ENCODE results near the gene AP1S1.

The AP1S1 gene

DNA sequence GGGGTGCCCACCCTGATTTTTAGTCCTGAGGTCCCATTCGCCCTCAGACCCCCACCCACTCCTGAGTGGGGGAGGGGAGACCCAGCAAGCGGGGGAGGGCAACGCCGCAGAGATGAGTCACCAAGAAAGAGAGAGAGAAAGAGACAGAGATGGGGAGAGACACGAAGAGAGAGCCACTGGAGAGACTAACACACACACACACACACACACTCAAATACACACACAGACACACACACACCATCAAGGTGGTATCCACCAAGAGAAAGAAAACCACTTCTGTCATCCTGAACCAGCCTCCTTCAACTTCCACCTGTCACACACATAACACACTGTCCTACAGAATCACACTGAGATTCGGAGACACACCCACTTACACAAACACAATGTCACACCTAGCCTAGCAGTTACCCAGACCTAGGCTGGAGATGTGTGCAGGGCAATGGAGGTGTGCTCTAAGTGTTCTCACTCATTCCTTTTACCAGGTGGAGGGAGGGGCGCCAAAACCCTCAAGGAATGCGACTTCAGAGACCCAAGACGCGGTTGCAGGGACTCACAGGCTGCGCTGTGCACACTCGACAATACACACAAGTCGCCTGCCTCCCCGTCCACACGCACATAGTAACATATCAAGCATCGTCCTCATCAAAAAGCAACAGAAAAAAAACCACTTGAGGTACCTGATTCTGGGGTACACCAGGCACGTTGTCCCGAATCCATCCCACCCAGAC lies 15.0 kb downstream of the AP1S1 start:
- no CpG with 5 or more reads among the region's 18 CpGs for WGBS (ENCODE audit: extremely low coverage, insufficient coverage, low lambda C conversion rate)
- no peak overlapping the region for H2BK120ac ChIP-seq (ENCODE audit: low read depth, low read length)

DNA sequence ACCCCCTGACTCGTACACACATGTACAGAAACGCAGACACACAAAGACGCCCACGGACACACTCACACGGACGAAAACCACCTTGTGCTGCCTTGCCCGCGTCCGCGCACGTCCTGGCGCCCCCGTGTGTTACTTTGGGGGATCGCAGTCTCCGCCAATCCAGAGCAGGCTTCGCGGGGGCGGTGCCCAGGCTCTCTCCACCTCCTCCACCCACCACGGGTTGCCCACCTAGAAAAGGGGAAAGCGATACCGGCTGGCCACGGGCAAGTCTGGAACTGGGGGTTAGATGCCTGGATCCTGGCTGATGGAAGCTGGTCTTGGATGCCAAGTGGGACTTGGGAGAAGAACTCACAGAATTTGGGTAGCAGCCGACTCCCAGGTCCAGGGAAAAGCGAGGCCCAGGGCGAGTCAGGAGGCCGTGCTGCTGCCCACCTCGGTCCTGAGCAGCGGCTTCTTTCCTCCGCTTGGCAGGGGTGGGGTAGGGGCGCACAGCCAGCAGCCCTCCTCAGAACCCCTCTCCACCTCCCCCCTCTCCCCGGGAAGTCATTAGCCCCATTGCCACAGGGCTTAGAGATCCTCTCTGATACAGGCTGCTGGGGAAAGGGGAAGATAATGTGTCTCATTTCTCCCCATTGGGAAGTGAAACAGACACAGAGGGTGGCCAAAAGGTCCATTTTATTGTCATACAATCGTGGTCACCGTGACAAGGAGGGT lies 15.7 kb downstream of the AP1S1 start:
- H3K4me3 ChIP-seq (ENCODE audit: low read length) = no peak overlapping the region
- peak overlapping the region; percentile 28 for H3K56ac ChIP-seq (ENCODE audit: low read length)
- H3K36me3 ChIP-seq (ENCODE audit: control insufficient read depth, insufficient read depth, low read length) = no peaks in the 10 kb centered on the region
- no peak overlapping the region for H3K4ac ChIP-seq (ENCODE audit: low read depth, low read length)
- peaks cover 44% of the 10 kb centered on the region for H3K27me3 ChIP-seq (ENCODE audit: insufficient read depth, low read length, poor library complexity)
- H3K4me1 ChIP-seq (ENCODE audit: control insufficient read depth, low read depth, low read length) = peaks cover 4% of the 10 kb centered on the region
- H3K23ac ChIP-seq (ENCODE audit: low read length) = no peak overlapping the region
- WGBS (ENCODE audit: extremely low coverage, insufficient coverage, low lambda C conversion rate) = no CpG with 5 or more reads among the region's 33 CpGs
- no peak overlapping the region for H3K18ac ChIP-seq (ENCODE audit: low read length)
- H2AK5ac ChIP-seq (ENCODE audit: low read length) = no peak overlapping the region
- no peak overlapping the region for H4K5ac ChIP-seq (ENCODE audit: low read length)
- no peak overlapping the region for H2BK5ac ChIP-seq (ENCODE audit: low read length)
- no peak overlapping the region for H2BK15ac ChIP-seq (replicated peaks; ENCODE audit: low read depth)
- no peak overlapping the region for H3K27ac ChIP-seq (ENCODE audit: low read depth, low read length)
- no peak overlapping the region for H3K9ac ChIP-seq (ENCODE audit: low read length)
- DNase-seq = peak; percentile 51
- H3K4me2 ChIP-seq (ENCODE audit: low read length) = no peak overlapping the region
- H3K79me2 ChIP-seq (ENCODE audit: control insufficient read depth, insufficient read depth, low read length) = no peaks in the 10 kb centered on the region
- H4K8ac ChIP-seq (ENCODE audit: low read depth, low read length) = no peak overlapping the region
- no peak overlapping the region for H2BK120ac ChIP-seq (ENCODE audit: low read depth, low read length)
- no peaks in the 10 kb centered on the region for H3K79me1 ChIP-seq (ENCODE audit: low read length)

More for the DNA sequence above, 15.0 kb downstream of the AP1S1 start:
- no peak overlapping the region for H2BK15ac ChIP-seq (replicated peaks; ENCODE audit: low read depth)
- H3K56ac ChIP-seq (ENCODE audit: low read length) = peak overlapping the region; percentile 28
- DNase-seq = peak; percentile 20
- no peak overlapping the region for H3K4me2 ChIP-seq (ENCODE audit: low read length)
- no peak overlapping the region for H3K27ac ChIP-seq (ENCODE audit: low read depth, low read length)
- H3K79me2 ChIP-seq (ENCODE audit: control insufficient read depth, insufficient read depth, low read length) = no peaks in the 10 kb centered on the region
- H2BK5ac ChIP-seq (ENCODE audit: low read length) = no peak overlapping the region
- H3K9ac ChIP-seq (ENCODE audit: low read length) = no peak overlapping the region
- H3K79me1 ChIP-seq (ENCODE audit: low read length) = no peaks in the 10 kb centered on the region
- H3K4ac ChIP-seq (ENCODE audit: low read depth, low read length) = no peak overlapping the region
- H3K36me3 ChIP-seq (ENCODE audit: control insufficient read depth, insufficient read depth, low read length) = no peaks in the 10 kb centered on the region
- no peak overlapping the region for H3K4me3 ChIP-seq (ENCODE audit: low read length)
- H4K5ac ChIP-seq (ENCODE audit: low read length) = no peak overlapping the region
- no peak overlapping the region for H3K18ac ChIP-seq (ENCODE audit: low read length)
- peaks cover 49% of the 10 kb centered on the region for H3K27me3 ChIP-seq (ENCODE audit: insufficient read depth, low read length, poor library complexity)
- peaks cover 4% of the 10 kb centered on the region for H3K4me1 ChIP-seq (ENCODE audit: control insufficient read depth, low read depth, low read length)
- H4K8ac ChIP-seq (ENCODE audit: low read depth, low read length) = no peak overlapping the region
- no peak overlapping the region for H3K23ac ChIP-seq (ENCODE audit: low read length)
- no peak overlapping the region for H2AK5ac ChIP-seq (ENCODE audit: low read length)

DNA sequence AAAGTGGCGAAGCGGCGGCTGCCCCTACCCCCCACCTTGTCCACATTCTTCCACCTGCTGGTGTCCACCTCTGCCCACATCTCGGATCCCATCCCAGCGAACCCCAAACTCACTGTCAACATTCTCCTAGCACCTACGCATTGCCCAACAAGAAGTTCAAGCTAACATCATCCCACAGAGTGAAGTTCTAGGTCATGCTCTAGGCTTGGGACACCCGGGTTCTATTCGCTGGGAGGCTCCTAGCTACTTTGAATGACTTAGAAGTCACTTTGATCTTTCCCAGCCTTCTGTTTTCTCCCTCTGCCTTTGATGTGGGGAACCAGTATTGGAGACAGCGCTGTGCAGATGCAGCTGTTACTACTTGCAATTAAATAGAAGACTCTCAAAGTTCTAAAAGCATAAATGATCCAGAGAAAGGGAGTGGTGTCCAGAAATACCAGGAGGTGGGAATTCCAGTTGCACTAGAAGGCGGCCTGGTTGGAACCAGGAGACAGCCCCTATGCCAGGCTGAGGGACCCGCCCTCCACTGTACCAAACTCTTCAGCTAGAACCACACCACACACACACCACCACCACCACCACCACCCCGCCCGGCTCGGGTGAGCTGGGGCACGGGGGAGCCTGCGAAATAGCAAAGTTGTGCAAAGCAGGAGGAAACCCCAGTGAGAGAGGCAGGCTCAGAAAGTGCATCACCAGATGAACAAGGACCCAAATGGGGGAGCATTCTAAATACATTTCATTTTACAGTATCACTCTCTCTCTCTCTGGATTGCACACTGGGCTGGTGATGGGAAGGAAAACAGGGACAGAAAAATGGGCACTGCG lies 16.6 kb downstream of the AP1S1 start:
- Histone ChIP-seq H3K4me3 (ENCODE audit: low read length) (no peak overlapping the region), H2BK120ac (ENCODE audit: low read depth, low read length) (no peak overlapping the region), H3K79me2 (ENCODE audit: control insufficient read depth, insufficient read depth, low read length) (no peaks in the 10 kb centered on the region), H3K27ac (ENCODE audit: low read depth, low read length) (no peak overlapping the region), H3K23ac (ENCODE audit: low read length) (no peak overlapping the region), H3K4me2 (ENCODE audit: low read length) (no peak overlapping the region), H3K27me3 (ENCODE audit: insufficient read depth, low read length, poor library complexity) (peaks cover 49% of the 10 kb centered on the region), H2AK5ac (ENCODE audit: low read length) (no peak overlapping the region), H4K5ac (ENCODE audit: low read length) (no peak overlapping the region), H3K9ac (ENCODE audit: low read length) (no peak overlapping the region), H3K18ac (ENCODE audit: low read length) (no peak overlapping the region), H3K79me1 (ENCODE audit: low read length) (no peaks in the 10 kb centered on the region), H2BK5ac (ENCODE audit: low read length) (no peak overlapping the region), H2BK15ac (replicated peaks; ENCODE audit: low read depth) (no peak overlapping the region), H3K4me1 (ENCODE audit: control insufficient read depth, low read depth, low read length) (peaks cover 4% of the 10 kb centered on the region), H4K8ac (ENCODE audit: low read depth, low read length) (no peak overlapping the region), H3K4ac (ENCODE audit: low read depth, low read length) (no peak overlapping the region), H3K56ac (ENCODE audit: low read length) (no peak overlapping the region), H3K36me3 (ENCODE audit: control insufficient read depth, insufficient read depth, low read length) (no peaks in the 10 kb centered on the region)
- no CpG with 5 or more reads among the region's 17 CpGs for WGBS (ENCODE audit: extremely low coverage, insufficient coverage, low lambda C conversion rate)
- DNase-seq = peak; percentile 1

DNA sequence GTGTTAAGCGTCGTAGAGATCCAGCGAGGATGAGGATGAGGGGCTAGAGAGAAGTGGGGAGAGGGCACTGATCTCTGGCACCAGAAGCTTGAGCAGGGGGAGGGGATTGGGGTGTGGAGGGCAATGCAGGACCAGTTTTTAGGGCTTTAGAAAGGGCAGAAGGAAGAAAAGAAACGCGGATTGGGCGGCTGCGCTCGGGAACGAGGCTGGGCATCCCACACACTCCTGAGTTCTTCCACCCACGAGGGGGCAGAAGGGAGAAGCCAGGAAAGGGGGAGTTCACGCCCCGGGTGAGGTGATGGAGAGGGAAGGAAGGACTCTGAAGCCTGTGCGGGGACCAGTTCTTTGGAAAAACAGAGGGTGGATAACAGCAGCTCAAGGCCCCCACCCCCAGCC lies 17.2 kb downstream of the AP1S1 start:
- Histone ChIP-seq H2BK5ac (ENCODE audit: low read length) (no peak overlapping the region), H3K4me2 (ENCODE audit: low read length) (no peak overlapping the region), H3K79me2 (ENCODE audit: control insufficient read depth, insufficient read depth, low read length) (no peaks in the 10 kb centered on the region), H3K4me3 (ENCODE audit: low read length) (no peak overlapping the region), H3K27ac (ENCODE audit: low read depth, low read length) (no peak overlapping the region), H3K18ac (ENCODE audit: low read length) (no peak overlapping the region), H3K4ac (ENCODE audit: low read depth, low read length) (no peak overlapping the region), H3K56ac (ENCODE audit: low read length) (no peak overlapping the region), H3K79me1 (ENCODE audit: low read length) (no peaks in the 10 kb centered on the region), H3K23ac (ENCODE audit: low read length) (no peak overlapping the region), H4K8ac (ENCODE audit: low read depth, low read length) (no peak overlapping the region), H2BK120ac (ENCODE audit: low read depth, low read length) (no peak overlapping the region), H4K5ac (ENCODE audit: low read length) (no peak overlapping the region), H3K4me1 (ENCODE audit: control insufficient read depth, low read depth, low read length) (peaks cover 2% of the 10 kb centered on the region), H3K9ac (ENCODE audit: low read length) (no peak overlapping the region), H3K36me3 (ENCODE audit: control insufficient read depth, insufficient read depth, low read length) (no peaks in the 10 kb centered on the region), H2AK5ac (ENCODE audit: low read length) (no peak overlapping the region), H2BK15ac (replicated peaks; ENCODE audit: low read depth) (no peak overlapping the region), H3K27me3 (ENCODE audit: insufficient read depth, low read length, poor library complexity) (peaks cover 50% of the 10 kb centered on the region)
- WGBS (ENCODE audit: extremely low coverage, insufficient coverage, low lambda C conversion rate) = no CpG with 5 or more reads among the region's 13 CpGs
- peak; percentile 3 for DNase-seq

DNA sequence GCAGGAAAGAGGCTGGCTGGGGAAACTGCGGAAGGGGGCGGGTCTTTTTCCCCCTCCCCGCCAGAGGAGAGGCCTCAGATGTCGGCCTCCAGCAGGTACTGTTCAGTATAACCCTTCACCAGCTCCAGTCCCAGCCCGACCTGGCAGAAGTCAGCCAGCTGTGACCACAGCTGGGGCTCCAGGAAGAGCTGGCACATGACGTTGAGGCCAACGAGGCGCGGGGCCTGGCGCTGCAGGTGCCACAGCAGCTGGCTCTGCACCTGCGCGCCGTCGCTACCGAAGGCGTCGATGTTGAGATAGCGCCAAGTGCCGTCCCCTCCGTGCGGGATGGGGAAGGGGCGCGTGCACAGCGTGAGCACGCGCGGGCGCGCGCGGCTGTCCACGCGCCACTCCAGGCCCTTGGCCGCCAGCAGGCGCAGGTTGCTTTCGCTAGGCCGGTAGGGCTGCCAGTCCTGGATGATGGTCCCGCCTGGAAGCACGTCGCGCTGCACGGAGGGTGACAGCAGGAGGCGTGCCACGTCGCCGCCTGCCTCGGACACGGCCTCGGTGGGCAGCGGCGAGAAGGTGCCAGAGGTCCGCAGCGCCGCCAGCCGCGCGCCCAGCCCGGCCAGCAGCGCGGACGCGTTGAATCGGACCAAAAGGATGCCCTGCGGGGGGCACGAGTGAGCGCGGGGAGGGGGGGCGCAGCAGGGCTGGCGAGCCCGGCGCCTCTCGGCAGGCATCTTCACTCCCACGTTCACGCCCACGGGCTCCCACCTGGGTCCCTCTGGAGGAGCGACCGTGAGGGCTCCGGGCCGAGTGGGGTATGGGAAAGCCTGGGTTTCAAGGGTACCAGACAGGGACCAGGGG lies 18.0 kb downstream of the AP1S1 start:
- H3K36me3 ChIP-seq (ENCODE audit: control insufficient read depth, insufficient read depth, low read length) = no peaks in the 10 kb centered on the region
- H4K5ac ChIP-seq (ENCODE audit: low read length) = no peak overlapping the region
- no peak overlapping the region for H3K4ac ChIP-seq (ENCODE audit: low read depth, low read length)
- no peak overlapping the region for H2BK5ac ChIP-seq (ENCODE audit: low read length)
- H3K27ac ChIP-seq (ENCODE audit: low read depth, low read length) = no peak overlapping the region
- no peak overlapping the region for H2AK5ac ChIP-seq (ENCODE audit: low read length)
- peaks cover 56% of the 10 kb centered on the region for H3K27me3 ChIP-seq (ENCODE audit: insufficient read depth, low read length, poor library complexity)
- no peaks in the 10 kb centered on the region for H3K4me1 ChIP-seq (ENCODE audit: control insufficient read depth, low read depth, low read length)
- peak overlapping the region; percentile 34 for H3K56ac ChIP-seq (ENCODE audit: low read length)
- no peak overlapping the region for H4K8ac ChIP-seq (ENCODE audit: low read depth, low read length)
- peak; percentile 24 for DNase-seq
- H3K18ac ChIP-seq (ENCODE audit: low read length) = no peak overlapping the region
- H3K4me3 ChIP-seq (ENCODE audit: low read length) = no peak overlapping the region
- WGBS (ENCODE audit: extremely low coverage, insufficient coverage, low lambda C conversion rate) = no CpG with 5 or more reads among the region's 79 CpGs
- no peak overlapping the region for H2BK15ac ChIP-seq (replicated peaks; ENCODE audit: low read depth)
- no peak overlapping the region for H3K9ac ChIP-seq (ENCODE audit: low read length)
- H3K4me2 ChIP-seq (ENCODE audit: low read length) = no peak overlapping the region
- no peak overlapping the region for H3K23ac ChIP-seq (ENCODE audit: low read length)
- no peak overlapping the region for H2BK120ac ChIP-seq (ENCODE audit: low read depth, low read length)
- H3K79me2 ChIP-seq (ENCODE audit: control insufficient read depth, insufficient read depth, low read length) = no peaks in the 10 kb centered on the region
- no peaks in the 10 kb centered on the region for H3K79me1 ChIP-seq (ENCODE audit: low read length)
